Activated CD4-positive, alpha-beta T cell treated with anti-CD3 and anti-CD28 coated beads, Interleukin-2, amount 50 U/mL, for 24 hours (primary cell): ENCODE data around the gene NKAIN4.
A peak's percentile ranks its signal among the peaks of the same experiment; 100 is the strongest.

ENCODE experiments used
- DNase-seq, 2 donors: peaks; one replicate each; pipeline ENCODE4 v3.0.0-alpha.2; 2020; ENCODE audit warnings: low read depth in 1 of 2, low spot score in 1 of 2

Gene NKAIN4

GRCh38 chr20:63220696-63221399, 33.4 kb downstream of the NKAIN4 start:
- no peak for DNase-seq

GRCh38 chr20:63219866-63220521, 34.3 kb downstream of the NKAIN4 start:
- DNase-seq: no peak

- DNase-seq: no peak
Measured at GRCh38 chr20:63219447-63219821, 34.8 kb downstream of the NKAIN4 start.

GRCh38 chr20:63218701-63219446, 35.4 kb downstream of the NKAIN4 start:
- DNase-seq: no peak

- DNase-seq: no peak
Measured at GRCh38 chr20:63217706-63218105, 36.6 kb downstream of the NKAIN4 start.

GRCh38 chr20:63216849-63217471, 37.3 kb downstream of the NKAIN4 start:
- DNase-seq: no peak

- DNase-seq: peak; percentile 86 to 93
Measured at GRCh38 chr20:63216041-63216848, 38.0 kb downstream of the NKAIN4 start, which contains the start of gene YTHDF1. YTHDF1 (minus strand) TSS chr20:63216131; CDS start chr20:63215892, 239 bp downstream.

GRCh38 chr20:63215101-63216040, 38.9 kb downstream of the NKAIN4 start:
- no peak for DNase-seq

- no peak for DNase-seq
Measured at GRCh38 chr20:63214514-63214913, 39.7 kb downstream of the NKAIN4 start.

- no peak for DNase-seq
Measured at GRCh38 chr20:63212792-63213191, 41.5 kb downstream of the NKAIN4 start.

- DNase-seq: no peak
Measured at GRCh38 chr20:63212393-63212730, 41.9 kb downstream of the NKAIN4 start.

GRCh38 chr20:63210011-63210605, 44.2 kb downstream of the NKAIN4 start:
- no peak for DNase-seq

GRCh38 chr20:63208346-63208909, 45.8 kb downstream of the NKAIN4 start:
- no peak for DNase-seq

GRCh38 chr20:63206878-63207277, 47.4 kb downstream of the NKAIN4 start:
- DNase-seq: no peak

- no peak for DNase-seq
Measured at GRCh38 chr20:63205896-63206295, 48.4 kb downstream of the NKAIN4 start.

GRCh38 chr20:63204362-63204761, 49.9 kb downstream of the NKAIN4 start:
- no peak for DNase-seq

GRCh38 chr20:63202811-63203526, 51.3 kb downstream of the NKAIN4 start:
- no peak for DNase-seq

- no peak for DNase-seq
Measured at GRCh38 chr20:63202021-63202420, 52.2 kb downstream of the NKAIN4 start.
